NK-92 (cell line): ENCODE measurements around the gene DNAH14.
"Not testable (repeated sequence)": the region's sequence is repeated elsewhere in the genome, so short reads cannot be mapped to it uniquely, and the experiment has no call there.

Source experiments
- DNase-seq: peaks from one replicate; lab custom pipeline; 2025; ENCODE audit not compliant: unreplicated experiment; lab: John Stamatoyannopoulos, UW

The DNAH14 gene

GRCh38 chr1:224929335-224930237, at the start of gene DNAH14:
Gene DNAH14, plus strand, starts transcription at chr1:224929675. Its CDS starts 23,028 bp downstream, at chr1:224952703.
- no peak for DNase-seq

DNA sequence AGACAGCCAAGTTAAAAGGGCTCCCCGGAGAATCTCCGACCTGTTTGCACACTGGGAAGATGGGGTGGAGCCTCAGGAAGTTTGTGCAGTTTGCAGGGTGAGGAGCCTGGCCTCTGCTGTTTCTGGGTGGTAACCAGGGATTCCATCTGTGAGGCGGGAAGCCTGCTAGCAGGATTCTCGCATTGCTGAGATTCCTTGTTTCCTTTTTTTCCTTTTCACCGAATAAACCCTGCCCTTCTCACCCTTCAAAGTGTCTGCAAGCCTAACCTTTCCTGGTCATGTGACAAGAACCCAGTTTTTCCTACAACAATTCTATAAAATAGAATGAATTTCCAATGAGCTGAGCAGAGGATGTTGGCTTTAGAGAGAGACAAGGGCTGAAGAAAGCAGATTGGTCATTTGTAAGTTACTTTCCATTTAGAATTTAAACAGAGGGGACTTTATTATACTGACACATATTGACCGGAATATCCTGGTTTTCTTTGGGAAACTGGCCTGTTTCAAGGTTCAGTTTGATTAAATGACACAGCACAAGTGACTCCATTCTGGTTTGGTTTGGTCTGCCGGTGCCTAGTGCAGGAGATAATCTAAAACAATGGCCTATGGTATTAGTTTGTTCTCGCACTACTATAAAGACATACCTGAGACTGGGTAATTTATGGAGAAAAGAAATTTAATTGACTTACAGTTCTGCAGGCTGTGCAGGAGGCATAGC, 48.7 kb upstream of the DNAH14 start:
- no peak for DNase-seq

DNA sequence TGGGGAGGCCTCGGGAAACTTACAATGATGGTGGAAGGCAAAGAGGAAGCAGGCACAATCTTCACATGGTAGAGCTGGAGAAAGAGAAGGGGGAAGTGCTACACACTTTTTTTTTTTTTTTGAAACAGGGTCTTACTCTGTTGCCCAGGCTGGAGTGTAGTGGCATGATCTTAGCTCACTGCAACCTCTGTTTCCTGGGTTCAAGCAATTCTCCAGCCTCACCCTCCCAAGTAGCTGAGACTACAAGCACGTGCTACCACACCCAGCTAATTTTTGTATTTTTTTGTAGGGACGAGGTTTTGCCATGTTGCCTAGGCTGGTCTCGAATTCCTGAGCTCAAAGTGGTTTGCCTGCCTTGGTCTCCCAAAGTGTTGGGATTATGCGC, 48.2 kb upstream of the DNAH14 start:
- DNase-seq = not testable (repeated sequence)

GRCh38 chr1:224881762-224882211, 47.7 kb upstream of the DNAH14 start:
- no peak for DNase-seq

DNA sequence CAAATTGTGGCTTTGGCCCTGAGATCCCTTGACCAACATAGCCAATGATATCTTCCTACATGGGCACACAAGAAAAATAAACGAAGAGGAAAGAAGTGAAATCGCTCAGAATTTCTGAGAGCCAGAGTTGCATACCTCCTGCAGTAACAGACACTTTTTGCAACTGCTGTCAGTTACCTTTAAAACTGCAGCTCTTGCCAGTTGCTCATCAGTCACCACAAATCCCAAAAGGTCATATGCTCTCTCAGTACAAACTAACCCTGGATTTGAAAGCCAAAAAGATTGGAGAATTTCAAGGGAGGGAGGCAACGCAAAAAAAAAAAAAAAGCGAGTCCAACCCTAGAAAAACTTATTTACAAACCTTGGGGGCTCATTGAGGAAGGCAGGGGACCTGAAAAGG, 47.2 kb upstream of the DNAH14 start:
- no peak for DNase-seq

DNA sequence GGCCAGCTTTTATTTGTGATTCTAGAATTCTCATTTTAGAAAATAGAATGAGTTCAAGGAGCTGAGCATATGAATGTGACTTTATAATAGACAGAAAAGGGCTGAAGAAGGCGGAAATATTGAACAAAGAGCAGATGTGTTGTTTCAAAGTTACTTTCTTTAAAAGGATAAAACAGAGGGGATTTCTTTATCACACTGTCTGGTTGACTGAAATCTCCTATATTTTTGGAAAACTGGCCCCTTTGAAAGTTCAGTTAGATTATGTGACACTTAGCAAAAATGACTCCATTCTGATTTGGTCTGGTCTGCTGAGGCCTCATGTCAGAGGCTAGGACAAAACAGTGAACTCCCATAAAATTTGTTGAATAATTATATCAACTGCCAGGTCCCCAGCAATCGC, 46.4 kb upstream of the DNAH14 start:
- no peak for DNase-seq

DNA sequence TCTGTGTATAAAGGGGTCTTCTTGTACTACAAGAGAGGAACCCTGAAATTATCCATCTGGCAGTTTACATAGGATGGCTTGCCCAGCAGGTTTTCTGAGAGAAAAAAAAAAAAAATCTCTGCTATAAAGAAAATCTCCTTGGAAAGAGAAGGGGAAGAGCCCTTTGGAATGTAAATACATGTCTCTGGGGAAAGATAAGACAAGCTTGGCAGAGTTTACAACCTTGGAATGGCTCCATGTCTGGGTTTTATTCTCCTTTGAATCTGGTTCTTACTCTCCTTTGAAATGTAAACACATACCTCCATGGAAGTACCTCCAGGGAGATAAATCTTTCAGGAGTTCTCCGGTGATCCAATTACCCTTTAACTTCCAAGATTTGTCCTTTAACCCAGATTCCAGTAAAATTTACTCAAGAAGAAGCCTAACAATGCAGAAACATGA, 45.1 kb upstream of the DNAH14 start:
- no peak for DNase-seq

- DNase-seq = not testable (repeated sequence)
Measured at GRCh38 chr1:224885376-224885775, 44.1 kb upstream of the DNAH14 start.

GRCh38 chr1:224894915-224895314, 34.6 kb upstream of the DNAH14 start:
- no peak for DNase-seq

GRCh38 chr1:224896130-224896781, 33.2 kb upstream of the DNAH14 start:
- no peak for DNase-seq

- DNase-seq = no peak
Measured at GRCh38 chr1:224897529-224898327, 31.7 kb upstream of the DNAH14 start.

DNA sequence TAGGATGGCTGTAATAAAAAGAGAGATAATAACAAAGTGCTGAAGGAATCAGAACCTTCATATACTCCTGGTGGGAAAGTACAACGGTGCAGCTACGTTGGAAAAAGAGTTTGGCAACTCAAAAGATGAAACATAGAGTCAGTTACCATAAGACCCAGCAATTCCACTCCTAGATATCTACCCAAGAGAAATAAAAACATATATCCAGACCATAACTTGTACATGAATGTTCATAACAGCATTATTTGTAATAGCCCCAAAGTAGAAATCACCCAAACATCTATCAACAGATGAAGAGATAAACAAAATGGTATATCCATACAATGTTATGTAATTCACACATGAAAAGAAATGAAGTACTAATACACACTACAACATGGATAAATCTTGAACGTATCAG, 30.5 kb upstream of the DNAH14 start:
- no peak for DNase-seq

- DNase-seq = no peak
Measured at GRCh38 chr1:224900062-224900630, 29.3 kb upstream of the DNAH14 start.

DNA sequence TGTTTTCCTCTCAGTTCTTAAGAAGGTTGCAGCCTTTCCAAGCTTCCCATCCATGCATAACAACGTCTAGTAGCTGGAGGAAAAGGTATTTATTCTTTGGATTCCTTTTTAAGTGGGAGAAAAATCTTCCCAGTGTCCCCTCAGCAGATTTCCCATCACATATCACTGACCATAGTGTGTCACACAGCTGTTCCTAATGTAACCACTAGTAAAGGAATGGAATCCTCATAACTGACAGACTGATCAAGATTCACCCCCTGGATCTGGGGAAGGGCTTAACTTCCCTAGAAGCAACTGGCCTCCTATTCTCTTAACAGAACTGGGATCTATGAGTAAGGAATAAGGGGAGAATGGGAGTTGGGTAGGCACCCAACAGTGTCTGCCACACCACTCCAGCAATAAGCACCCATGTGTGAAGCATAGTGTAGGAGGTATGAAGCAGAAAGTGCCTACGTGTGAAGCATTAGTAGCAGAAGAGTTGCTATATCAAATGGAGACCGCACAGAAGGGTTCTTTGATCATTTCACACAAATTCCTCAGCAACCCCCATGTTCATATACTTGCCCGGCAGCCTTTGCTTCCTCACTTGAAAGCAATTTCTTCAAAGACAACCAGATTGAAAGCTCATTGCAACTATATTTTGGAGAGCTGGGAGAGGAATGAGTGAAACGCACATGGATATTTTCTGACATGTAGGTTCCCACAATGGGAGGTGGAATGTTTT, 28.2 kb upstream of the DNAH14 start:
- DNase-seq = no peak

DNA sequence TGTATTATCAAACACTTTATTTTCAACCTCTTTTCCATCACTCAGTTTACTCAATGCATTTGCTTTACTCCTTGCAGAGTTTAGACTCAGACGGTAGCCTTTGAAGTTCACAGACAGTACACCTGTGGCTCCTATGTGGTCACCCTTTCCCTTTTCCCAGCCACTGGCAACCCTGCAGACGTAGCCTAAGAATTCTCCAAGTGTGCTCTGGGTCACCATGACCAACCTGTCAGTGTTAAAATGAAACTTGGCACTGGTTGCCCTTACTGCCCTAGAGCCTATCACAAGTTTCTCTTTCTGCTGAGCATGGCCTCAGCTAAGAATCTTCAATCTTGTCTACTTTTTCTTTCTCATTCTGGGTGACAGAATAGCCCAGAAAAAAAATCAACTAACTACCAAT, 25.5 kb upstream of the DNAH14 start:
- no peak for DNase-seq

GRCh38 chr1:224906340-224906739, 23.1 kb upstream of the DNAH14 start:
- no peak for DNase-seq

- no peak for DNase-seq
Measured at GRCh38 chr1:224911217-224911616, 18.3 kb upstream of the DNAH14 start.

DNA sequence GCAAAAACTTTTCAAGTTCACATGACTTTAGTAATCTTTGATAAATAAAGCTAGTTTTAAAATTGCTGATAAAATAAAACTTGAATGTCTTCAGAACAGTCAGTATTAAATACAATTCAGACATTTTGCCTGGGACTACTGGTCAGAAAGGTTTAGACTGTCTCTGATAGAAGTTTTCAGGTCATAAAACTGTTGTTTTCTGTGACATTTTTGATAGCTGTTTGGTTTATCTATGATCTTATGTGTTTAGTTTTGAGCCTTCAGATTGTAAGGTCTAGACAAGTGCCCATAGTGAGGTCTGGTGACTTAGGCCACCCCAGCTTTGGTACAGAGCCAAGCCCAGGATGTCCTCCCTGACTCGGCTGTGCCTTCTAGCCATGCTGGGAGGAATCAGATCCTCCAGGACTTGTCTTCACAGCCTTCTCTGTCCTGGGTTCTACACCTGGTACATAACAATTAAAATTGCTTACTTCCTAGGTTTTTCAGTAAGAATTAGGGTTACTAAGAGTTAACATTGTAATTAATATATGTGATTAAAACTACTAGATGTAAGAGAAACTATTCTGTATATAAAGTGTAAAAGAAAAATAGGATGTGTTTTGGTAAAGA, 15.1 kb upstream of the DNAH14 start:
- no peak for DNase-seq

DNA sequence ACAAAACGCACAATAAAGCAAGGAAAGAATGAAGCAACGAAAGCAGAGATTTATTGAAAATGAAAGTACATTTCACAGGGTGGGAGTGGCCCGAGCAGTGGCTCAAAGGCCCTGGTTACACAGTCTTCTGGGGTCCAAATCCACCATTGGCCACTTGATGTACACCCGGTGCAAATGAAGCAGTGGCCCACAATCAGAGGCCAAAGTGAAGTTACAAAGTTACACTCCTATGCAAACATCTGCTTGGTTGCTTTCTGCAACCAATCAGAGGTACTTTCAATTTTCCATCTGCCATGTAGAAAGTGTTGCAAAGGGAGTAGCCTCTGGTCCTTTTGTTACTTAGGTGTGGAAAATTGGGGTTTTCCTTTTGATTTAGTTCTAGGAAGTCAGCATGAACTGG, 10.0 kb upstream of the DNAH14 start:
- no peak for DNase-seq
